Dermis microvascular lymphatic vessel endothelial cell (primary cell): ENCODE results near the gene SHISA8. TPM values are rescaled to one million over a fixed set of nuclear protein-coding genes. Genes with fewer than 3 reads are reported as not detected.
"Not testable (repeated sequence)": the region's sequence is repeated elsewhere in the genome, so short reads cannot be mapped to it uniquely, and the experiment has no call there.

Source experiments
- DNase-seq, 2 donors: peaks; one replicate each; pipeline versions ENCODE4 v3.0.0 to v3.0.0-alpha.2; 2010; ENCODE audit warnings: low read depth in 2 of 2
- total RNA-seq: library from RNA; depleted of rRNA; stranded (reverse); fragments of >200 nt; gene quantifications from 2 replicates; pipeline ENCODE4 v1.2.1, GENCODE V29; 2014

Gene SHISA8
- total RNA-seq, 1 donor from 2014 or later: not detected

GRCh38 chr22:41900652-41901312, 14.1 kb downstream of the SHISA8 start:
- no peak for DNase-seq

GRCh38 chr22:41899992-41900651, 14.8 kb downstream of the SHISA8 start:
- no peak for DNase-seq

- DNase-seq: no peak
Measured at GRCh38 chr22:41899110-41899509, 15.8 kb downstream of the SHISA8 start.

- DNase-seq: no peak
Measured at GRCh38 chr22:41898645-41899044, 16.2 kb downstream of the SHISA8 start.

- DNase-seq: no peak
Measured at GRCh38 chr22:41893591-41894375, 21.1 kb downstream of the SHISA8 start.

GRCh38 chr22:41892721-41893120, 22.2 kb downstream of the SHISA8 start:
- DNase-seq: no peak

GRCh38 chr22:41891407-41891806, 23.5 kb downstream of the SHISA8 start:
- DNase-seq: no peak

GRCh38 chr22:41888627-41889200, 26.2 kb downstream of the SHISA8 start:
- DNase-seq: no peak

GRCh38 chr22:41885516-41885915, 29.4 kb downstream of the SHISA8 start:
- DNase-seq: no peak

- DNase-seq: no peak
Measured at GRCh38 chr22:41885116-41885515, 29.8 kb downstream of the SHISA8 start.

GRCh38 chr22:41883400-41883799, 31.5 kb downstream of the SHISA8 start:
- DNase-seq: no peak

- DNase-seq: no peak
Measured at GRCh38 chr22:41880653-41881052, 34.2 kb downstream of the SHISA8 start.

- no peak for DNase-seq
Measured at GRCh38 chr22:41876675-41877074, 38.2 kb downstream of the SHISA8 start.

- DNase-seq: no peak
Measured at GRCh38 chr22:41876275-41876674, 38.6 kb downstream of the SHISA8 start.

- no peak for DNase-seq
Measured at GRCh38 chr22:41875531-41876270, 39.2 kb downstream of the SHISA8 start.

GRCh38 chr22:41874090-41874489, 40.8 kb downstream of the SHISA8 start:
- DNase-seq: no peak

GRCh38 chr22:41873391-41873790, 41.5 kb downstream of the SHISA8 start:
- DNase-seq: no peak

- DNase-seq: no peak
Measured at GRCh38 chr22:41870786-41871185, 44.1 kb downstream of the SHISA8 start.

- not testable (repeated sequence) for DNase-seq
Measured at GRCh38 chr22:41870081-41870480, 44.8 kb downstream of the SHISA8 start.

GRCh38 chr22:41868556-41868955, 46.3 kb downstream of the SHISA8 start:
- DNase-seq: no peak

- DNase-seq: no peak
Measured at GRCh38 chr22:41863472-41863871, 51.4 kb downstream of the SHISA8 start.
